IPS-18c (cell line): ENCODE measurements around the gene PITX1.
A peak's percentile ranks its signal among the peaks of the same experiment; 100 is the strongest.
"Not testable (repeated sequence)": the region's sequence is repeated elsewhere in the genome, so short reads cannot be mapped to it uniquely, and the experiment has no call there.

ENCODE experiments used
- H3K4me3 ChIP-seq: 2 replicates; pipeline ENCODE4 v1.7.0; 2013; ENCODE audit warnings: low read depth, mild to moderate bottlenecking, low read length, moderate library complexity; ENCODE audit not compliant: insufficient read depth
- H3K9me3 ChIP-seq: one replicate; pipeline ENCODE4 v1.6.1; 2013; ENCODE audit warnings: mild to moderate bottlenecking, low read length, moderate library complexity; ENCODE audit not compliant: control insufficient read depth, insufficient read depth

PITX1 gene

DNA sequence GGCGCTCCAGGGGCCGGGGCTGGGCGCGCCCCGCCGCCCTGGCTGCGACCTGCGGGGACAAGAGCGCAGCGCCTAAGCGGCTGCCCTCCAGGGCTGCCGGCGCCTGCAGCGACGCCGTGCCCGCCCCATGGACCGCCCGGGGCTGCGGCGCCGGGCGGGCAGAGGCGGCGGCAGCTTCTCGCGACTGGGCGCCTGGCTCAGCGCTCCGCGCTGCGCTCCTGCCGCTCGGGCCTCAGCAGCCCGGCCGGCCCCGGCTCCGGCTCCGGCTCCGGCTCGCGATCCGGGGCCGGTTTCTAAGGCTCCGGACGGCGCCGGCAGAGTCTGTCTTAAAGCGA is at the start of gene PITX1:
Gene PITX1 (minus strand): TSS at position 328 of the 335 bp plus-strand sequence. CDS start 347 bp downstream, outside the sequence.
- no peaks in the 10 kb centered on the region for H3K9me3 ChIP-seq
- peak within 1 kb of the TSS; percentile 40 for H3K4me3 ChIP-seq

GRCh38 chr5:135083334-135083733 is 49.3 kb upstream of the PITX1 start:
- H3K4me3 ChIP-seq, H3K9me3 ChIP-seq: not testable (repeated sequence)

GRCh38 chr5:135081240-135081639 is 47.2 kb upstream of the PITX1 start:
- no peak overlapping the region for H3K4me3 ChIP-seq
- H3K9me3 ChIP-seq: peaks cover 5% of the 10 kb centered on the region

DNA sequence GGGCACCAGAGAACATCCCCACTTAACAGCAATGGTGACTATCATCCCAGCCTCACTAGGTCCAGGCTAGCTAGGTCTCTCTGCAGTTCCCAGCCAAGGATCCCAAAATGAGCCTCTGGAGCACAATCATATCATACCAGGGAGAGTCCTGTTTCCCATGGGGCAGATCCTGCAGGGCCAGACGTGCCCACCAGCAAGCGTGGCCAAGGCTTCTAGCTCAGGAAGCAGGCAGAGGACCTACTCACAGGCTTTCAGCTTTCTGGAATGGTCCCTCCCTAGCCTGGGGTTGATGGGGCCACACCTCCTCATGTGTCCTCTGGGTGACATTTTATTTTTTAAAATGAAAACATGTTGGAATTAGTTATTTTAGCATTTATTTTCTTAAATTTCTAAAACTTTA is 45.7 kb upstream of the PITX1 start:
- Histone ChIP-seq H3K4me3 (no peak overlapping the region), H3K9me3 (peaks cover 5% of the 10 kb centered on the region)

DNA sequence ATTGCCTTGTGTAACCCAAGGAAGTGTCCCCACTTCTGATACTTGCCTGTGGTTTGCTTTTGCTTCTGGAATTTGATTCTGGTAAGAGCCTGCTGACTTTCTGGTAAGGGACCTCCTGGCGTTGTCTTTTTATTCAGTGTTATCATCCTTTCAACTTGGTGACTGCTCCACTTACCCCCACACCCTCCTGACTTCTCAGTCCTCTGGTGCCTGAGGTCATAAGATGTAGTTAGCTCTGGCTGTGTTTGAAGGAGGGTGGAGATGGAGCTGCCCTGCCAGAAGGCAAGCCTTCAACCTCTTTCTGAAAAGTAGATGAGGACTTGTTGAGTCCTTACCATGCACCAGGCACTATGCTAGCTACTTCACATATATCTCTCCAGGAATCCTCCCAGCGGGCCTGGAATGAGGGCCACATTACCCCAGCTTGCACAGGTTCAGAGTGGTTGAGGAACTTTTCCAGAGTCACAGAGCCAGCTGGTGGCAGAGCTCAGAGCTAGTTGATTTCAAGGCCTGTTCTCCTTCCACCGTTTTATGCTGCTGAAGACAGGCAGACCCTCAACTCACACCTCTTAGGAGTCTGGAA is 45.2 kb upstream of the PITX1 start:
- Histone ChIP-seq H3K9me3 (peaks cover 5% of the 10 kb centered on the region), H3K4me3 (no peak overlapping the region)

GRCh38 chr5:135076801-135077200 is 42.8 kb upstream of the PITX1 start:
- H3K4me3 ChIP-seq: no peak overlapping the region
- no peaks in the 10 kb centered on the region for H3K9me3 ChIP-seq

DNA sequence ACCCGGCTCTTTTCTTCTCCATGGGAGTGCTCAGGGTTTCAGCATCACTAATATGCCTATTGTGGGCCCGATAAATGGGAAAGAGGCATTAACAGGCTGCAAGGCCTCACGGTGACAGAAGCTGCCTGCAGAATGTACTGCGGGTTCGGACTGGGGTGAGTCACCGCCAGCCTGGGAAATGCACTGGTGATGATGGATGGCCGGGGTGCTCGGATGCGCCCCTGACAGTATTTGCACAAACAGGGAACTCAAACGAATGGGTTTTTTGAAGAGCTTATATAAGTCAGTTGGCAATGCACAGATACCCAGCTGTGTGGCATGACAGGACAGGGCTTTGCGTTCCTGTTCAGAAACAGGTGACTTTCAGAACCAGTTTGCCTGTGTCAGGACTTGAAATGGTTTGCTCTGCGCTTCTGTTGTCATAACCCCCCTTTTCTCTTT is 42.0 kb upstream of the PITX1 start:
- no peak overlapping the region for H3K4me3 ChIP-seq
- no peaks in the 10 kb centered on the region for H3K9me3 ChIP-seq

GRCh38 chr5:135075621-135076020 is 41.6 kb upstream of the PITX1 start:
- Histone ChIP-seq H3K4me3 (no peak overlapping the region), H3K9me3 (no peaks in the 10 kb centered on the region)

DNA sequence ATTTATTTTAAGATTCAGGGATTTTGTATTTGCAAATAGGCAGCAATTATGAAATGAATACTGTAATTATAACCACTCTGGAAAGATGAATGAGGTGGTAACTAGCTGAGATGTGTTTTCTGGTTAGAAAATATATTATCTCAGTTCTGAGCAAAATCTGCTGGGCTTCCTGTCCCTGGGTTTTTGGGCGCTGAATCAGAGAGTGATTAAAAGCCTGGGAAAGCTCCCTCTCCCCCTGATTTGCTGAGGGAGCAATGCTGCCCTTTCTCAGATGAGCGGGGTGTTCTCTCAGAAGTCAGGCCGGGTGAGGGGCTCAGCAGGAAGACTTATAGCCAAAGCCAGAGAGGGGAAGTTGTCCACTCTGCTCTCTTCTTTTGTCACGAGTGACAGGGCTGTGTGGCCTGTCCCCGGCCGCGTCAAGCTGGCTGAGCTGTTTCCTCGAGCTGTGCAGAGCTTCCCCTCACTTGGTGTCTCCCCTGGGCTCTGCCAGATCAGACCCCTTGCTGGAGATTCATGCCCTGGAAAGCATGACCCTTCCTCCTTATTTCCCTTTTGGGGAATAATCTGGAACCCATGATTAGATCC is 39.8 kb upstream of the PITX1 start:
- H3K4me3 ChIP-seq: no peak overlapping the region
- no peaks in the 10 kb centered on the region for H3K9me3 ChIP-seq

- H3K4me3 ChIP-seq: no peak overlapping the region
- H3K9me3 ChIP-seq: no peaks in the 10 kb centered on the region
These were observed 38.6 kb upstream of the PITX1 start for GRCh38 chr5:135072387-135073281.

GRCh38 chr5:135071311-135071710 is 37.3 kb upstream of the PITX1 start:
- H3K4me3 ChIP-seq: no peak overlapping the region
- H3K9me3 ChIP-seq: no peaks in the 10 kb centered on the region

DNA sequence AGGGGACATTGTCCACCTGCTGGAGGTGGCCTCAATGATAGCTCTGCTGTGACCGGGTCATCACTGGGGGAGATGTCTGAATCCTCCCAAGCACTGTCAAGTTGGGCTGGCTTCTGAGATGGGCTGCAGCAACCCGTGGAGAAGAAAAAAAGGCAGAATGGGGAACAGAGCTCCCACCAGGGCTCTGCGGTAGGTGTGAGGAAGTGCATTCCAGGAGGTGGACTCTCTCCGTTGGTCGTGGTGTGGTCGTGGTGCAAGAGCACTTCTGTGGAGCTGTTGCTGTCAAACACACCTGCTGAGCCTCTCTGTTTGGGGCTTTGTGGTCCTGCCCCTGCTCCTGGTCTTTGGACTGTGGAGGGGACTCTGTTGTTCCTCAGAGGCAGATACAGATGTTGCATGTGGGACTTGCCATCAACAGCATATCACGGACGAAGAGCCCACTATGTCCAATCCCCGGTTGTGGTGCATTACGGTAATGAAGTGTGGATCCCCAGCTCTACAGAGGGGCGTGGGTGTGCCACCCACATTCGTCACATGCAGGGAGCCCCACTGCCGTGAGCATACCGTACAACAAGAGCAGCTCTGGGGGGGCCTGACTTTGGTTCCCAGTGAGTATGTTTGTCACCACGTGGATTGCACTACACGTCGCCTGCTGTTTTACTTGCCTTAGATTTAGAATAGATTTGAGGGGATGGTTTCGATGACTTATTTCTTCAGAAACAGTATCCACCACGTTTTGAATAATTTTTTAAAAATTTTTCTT is 36.0 kb upstream of the PITX1 start:
- Histone ChIP-seq H3K9me3 (no peaks in the 10 kb centered on the region), H3K4me3 (no peak overlapping the region)

DNA sequence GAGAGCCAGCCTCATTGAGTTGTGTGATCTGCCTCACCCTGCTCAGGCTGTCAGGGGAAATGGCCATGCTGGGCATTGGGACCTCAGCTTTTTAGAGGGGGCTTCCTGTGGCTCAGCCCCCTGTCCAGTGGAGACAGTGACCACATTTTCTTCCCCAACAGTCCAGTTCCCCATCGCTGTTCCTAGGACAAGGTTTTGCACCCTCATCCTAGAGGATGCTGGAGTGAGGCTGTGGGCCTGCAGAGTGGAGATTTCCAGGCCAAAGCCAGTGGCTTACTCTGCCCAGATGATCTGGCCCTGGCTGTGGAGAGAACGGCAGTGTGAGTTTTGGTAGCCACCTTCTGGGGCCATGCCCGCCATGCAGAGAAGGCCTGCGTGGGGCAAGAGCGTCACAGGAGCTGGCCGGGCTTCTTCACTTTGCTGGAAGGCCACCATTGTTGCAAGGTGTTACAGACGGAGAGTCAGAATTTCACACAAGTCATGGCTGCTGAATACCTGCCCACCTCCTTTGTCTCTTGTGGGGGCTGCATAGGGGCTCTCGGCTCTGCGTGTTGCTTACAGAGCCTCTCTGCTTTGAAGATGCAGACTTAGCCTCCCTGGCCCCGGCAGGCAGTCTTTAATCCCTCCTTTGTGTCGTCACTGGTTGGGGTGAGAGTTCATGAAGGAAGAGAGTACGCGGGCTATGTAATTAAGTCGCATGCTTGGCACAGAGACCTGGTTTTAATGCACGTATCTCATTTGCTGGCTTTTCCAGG is 35.2 kb upstream of the PITX1 start:
- no peaks in the 10 kb centered on the region for H3K9me3 ChIP-seq
- H3K4me3 ChIP-seq: no peak overlapping the region

- H3K9me3 ChIP-seq: no peaks in the 10 kb centered on the region
- no peak overlapping the region for H3K4me3 ChIP-seq
These were observed 33.6 kb upstream of the PITX1 start for GRCh38 chr5:135067587-135067986.

DNA sequence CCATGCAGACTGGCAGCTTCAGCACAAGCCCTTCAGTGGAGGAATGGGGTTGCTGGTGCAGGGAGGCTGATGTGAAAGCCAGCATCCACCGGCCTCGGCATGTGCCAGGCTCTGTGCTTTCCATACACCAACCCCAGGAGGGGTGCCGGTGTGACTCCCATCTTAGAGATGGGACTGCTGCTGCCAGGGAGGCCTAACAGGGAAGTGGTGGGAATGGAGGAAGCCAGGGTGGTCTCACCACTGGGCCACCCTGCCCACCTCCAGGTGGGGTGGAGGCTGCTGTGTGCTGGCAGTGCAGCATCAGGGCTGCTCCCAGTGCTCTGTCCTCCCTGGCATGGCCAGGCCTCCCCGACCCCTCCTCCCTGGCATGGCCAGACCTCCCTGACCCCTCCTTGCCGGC is 32.8 kb upstream of the PITX1 start:
- Histone ChIP-seq H3K4me3 (no peak overlapping the region), H3K9me3 (no peaks in the 10 kb centered on the region)

DNA sequence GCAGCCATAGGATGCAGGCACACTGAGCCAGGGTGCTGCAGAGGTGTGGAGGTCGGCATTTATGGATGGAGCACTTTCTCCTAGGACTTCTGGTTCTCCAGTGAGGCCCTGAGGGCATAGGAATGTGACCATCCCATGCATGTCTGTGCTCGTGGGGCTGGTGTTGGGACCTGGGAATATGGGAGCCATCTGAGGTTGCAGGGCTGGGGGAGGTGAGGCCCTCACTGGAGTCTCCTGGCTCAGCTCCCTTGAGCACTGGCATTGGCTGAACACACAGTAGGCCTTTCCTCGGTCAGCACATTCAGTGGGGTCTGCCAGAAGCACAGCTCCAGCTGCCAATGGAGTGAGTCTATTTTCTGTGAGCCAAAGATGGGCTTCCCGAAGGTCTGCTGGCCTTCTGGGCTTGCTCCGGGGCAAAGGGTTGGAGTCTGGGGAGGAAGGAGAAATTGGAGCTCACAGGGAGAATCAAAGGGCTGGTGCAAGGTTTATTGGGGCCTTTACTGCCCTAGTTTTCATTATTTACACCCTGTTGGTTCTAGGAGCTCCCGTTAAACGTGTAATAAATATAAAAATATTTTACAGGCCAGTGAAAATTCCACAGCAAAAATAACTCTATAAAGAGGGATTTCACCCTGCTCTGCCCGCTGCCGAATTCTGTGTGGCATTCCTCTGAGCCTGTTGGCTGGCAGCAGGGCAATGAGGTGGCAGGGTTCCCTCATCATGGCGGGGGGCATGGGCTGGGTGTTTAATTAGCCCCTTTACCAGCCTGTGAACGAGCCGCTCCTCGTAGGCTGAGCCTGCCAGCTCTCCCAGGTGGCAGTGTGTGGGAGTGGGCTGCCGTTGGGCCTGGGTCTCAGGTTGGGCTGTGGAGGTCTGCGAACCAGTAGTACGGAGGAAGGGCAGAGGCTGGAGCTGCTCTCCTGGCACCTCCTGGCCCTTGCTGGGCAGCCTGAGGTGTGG is 31.6 kb upstream of the PITX1 start:
- Histone ChIP-seq H3K9me3 (no peaks in the 10 kb centered on the region), H3K4me3 (no peak overlapping the region)
